OCI-LY7 (cell line): Measurements from ENCODE around the gene IMP4.

Experiments used
- EZH2phosphoT487 ChIP-seq: fragments of 200-600 bp; sonication (generic); IDR thresholded peaks from 2 replicates; pipeline ENCODE4 v1.6.1; 2018; ENCODE audit warnings: low read depth, borderline replicate concordance, mild to moderate bottlenecking, mixed run types, antibody characterized with exemption, low read length, moderate library complexity, mixed read lengths
- TF ChIP-seq, protein P1 (sequence below): fragments of 200-600 bp; sonication (generic); conservative IDR thresholded peaks from 2 replicates; pipeline ENCODE4 v1.5.1; 2014; ENCODE audit warnings: mild to moderate bottlenecking, antibody characterized with exemption, low read length, moderate library complexity, mixed read lengths

- TF ChIP-seq, protein P1, sequence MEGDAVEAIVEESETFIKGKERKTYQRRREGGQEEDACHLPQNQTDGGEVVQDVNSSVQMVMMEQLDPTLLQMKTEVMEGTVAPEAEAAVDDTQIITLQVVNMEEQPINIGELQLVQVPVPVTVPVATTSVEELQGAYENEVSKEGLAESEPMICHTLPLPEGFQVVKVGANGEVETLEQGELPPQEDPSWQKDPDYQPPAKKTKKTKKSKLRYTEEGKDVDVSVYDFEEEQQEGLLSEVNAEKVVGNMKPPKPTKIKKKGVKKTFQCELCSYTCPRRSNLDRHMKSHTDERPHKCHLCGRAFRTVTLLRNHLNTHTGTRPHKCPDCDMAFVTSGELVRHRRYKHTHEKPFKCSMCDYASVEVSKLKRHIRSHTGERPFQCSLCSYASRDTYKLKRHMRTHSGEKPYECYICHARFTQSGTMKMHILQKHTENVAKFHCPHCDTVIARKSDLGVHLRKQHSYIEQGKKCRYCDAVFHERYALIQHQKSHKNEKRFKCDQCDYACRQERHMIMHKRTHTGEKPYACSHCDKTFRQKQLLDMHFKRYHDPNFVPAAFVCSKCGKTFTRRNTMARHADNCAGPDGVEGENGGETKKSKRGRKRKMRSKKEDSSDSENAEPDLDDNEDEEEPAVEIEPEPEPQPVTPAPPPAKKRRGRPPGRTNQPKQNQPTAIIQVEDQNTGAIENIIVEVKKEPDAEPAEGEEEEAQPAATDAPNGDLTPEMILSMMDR = peak; percentile 21; the same call in 1 of the 2 replicates
- TF ChIP-seq EZH2phosphoT487 = no peak
Measured at GRCh38 chr2:130391872-130392670, 49.4 kb downstream of the IMP4 start.
